ENCODE results near the gene CSK. TPM values are rescaled to one million over a fixed set of nuclear protein-coding genes. Genes with fewer than 3 reads are reported as not detected.

Gene CSK
- total RNA-seq, 3 donors from 2014 or later, result 368 to 412 (median 397) TPM

DNA sequence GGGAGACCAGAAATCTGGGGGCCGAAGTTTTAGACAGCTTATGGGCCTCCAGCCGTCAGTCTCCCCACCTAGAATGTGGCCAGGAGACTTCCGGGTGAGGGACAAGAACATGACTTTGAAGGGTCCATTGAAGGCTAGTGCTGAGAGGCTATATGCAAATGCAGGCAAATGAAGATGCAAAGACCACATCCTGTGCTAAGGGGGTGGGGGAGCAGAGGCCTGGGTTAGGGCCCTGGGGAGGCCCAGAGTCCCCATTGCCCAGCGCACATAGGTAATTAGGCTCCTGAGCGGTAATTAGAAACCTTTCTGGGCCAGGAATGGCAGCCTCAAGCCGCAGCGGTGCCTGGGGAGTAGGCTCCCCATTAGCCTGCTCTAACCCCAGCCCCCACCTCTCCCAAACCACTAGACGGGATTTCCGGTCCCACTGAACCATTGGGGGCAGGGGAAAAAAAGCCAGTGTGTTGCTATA, 6.8 kb downstream of the CSK start:
- peak overlapping the region; percentile 91 for H3K4me3 Mint-ChIP-seq
- no peaks in the 10 kb centered on the region for H3K9me3 Mint-ChIP-seq
- H3K4me1 Mint-ChIP-seq (ENCODE audit: low read depth), result peaks cover 90% of the 10 kb centered on the region
- no peaks in the 10 kb centered on the region for H3K27me3 Mint-ChIP-seq (ENCODE audit: low read depth)
- DNase-seq (no peak), ATAC-seq (no peak)
- peaks cover 25% of the 10 kb centered on the region for H3K36me3 Mint-ChIP-seq (ENCODE audit: insufficient read depth)

DNA sequence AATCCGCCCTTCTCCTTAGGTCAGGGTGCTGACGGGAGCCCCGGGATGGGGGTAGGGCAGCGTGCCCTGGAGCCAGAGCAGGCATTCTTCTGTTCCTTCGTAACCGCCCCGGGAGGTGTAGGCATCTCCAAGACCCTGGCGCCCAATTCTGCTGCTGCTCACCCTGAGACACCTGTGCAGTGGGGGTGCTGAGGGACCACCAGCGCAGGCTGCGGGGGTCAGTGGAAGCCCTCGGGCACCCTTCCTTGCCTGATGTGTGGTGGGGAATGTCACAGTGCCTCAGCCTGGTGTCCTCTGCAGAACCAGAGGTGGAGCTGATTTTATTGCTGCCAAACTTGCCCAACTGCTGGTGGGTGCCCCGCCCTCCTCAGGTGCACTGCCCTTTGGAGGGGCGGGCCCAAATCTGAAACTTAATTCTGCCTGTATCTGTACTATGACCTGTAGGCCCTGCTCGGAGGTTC, 7.3 kb downstream of the CSK start:
- no peaks in the 10 kb centered on the region for H3K9me3 Mint-ChIP-seq
- no peak for DNase-seq

DNA sequence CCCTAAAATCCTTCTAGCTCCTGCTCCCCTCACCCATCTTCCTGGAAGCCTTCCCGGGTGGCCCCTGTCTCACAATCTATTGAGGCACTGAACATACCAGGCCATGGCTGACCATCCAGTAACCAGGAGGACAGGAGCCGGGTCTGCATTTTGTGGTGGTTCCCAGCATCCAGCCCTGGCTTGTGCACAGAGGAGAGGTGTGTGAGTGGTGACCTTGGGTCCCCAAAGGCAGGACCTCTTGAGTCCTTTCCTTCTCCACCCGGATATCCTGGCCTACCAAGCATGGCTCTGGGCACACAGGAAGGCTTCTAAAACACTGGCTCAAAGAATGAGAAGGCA, 7.8 kb downstream of the CSK start:
- Mint-ChIP-seq H3K36me3 (ENCODE audit: insufficient read depth) (peaks cover 25% of the 10 kb centered on the region), H3K4me1 (ENCODE audit: low read depth) (peaks cover 90% of the 10 kb centered on the region), H3K9me3 (no peaks in the 10 kb centered on the region), H3K27me3 (ENCODE audit: low read depth) (no peaks in the 10 kb centered on the region), H3K4me3 (peak overlapping the region; percentile 91)
- no peak for ATAC-seq
- DNase-seq, result no peak

More for the DNA sequence above, 7.3 kb downstream of the CSK start:
- ATAC-seq, result no peak
- Mint-ChIP-seq H3K4me3 (peak overlapping the region; percentile 91), H3K4me1 (ENCODE audit: low read depth) (peaks cover 90% of the 10 kb centered on the region), H3K27me3 (ENCODE audit: low read depth) (no peaks in the 10 kb centered on the region), H3K36me3 (ENCODE audit: insufficient read depth) (peaks cover 25% of the 10 kb centered on the region)

DNA sequence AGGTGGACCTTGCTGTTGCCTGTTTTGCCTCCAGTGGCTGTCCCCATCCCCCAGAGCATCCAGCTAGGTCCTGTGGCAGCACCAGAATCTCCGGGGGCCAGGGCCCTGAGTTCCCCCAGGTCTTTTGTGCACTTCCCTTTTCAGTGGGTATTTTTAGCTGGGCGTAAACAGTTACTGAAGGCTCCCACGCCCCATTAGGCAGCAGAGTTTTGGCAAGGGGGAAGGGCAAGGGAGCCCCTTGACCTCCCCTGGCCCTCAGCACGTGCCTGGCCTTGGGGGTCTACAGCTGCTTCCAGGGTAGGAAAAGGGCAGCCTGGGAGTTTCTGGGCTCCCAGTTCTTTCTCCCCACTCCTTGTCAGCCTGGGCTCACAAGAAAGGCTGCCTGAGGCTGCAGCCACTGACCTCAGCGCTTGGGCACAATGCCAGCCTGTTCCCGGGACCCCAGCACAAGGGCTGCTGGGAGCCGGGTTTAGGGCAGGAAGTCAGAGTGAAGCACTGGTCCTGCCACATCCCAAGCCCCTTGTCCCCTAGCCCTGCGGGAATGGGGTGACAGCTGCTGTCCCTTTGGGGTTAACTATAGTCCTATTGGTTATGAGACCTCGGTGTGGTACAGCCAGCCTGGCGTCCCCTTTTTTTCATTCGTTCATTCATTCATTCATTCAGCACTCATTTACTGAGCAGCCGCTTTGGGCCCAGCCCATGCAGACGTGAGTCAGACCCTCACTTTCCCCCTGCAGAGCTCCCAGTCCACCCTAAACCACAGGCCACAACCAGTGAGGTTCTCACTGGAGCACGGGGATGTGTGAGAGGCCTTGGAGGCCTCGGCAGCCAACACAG, 8.4 kb downstream of the CSK start:
- peaks cover 25% of the 10 kb centered on the region for H3K36me3 Mint-ChIP-seq (ENCODE audit: insufficient read depth)
- DNase-seq, result no peak
- no peaks in the 10 kb centered on the region for H3K9me3 Mint-ChIP-seq
- no peaks in the 10 kb centered on the region for H3K27me3 Mint-ChIP-seq (ENCODE audit: low read depth)
- ATAC-seq, result peak; percentile 11
- peaks cover 90% of the 10 kb centered on the region for H3K4me1 Mint-ChIP-seq (ENCODE audit: low read depth)
- H3K4me3 Mint-ChIP-seq, result peak overlapping the region; percentile 91

DNA sequence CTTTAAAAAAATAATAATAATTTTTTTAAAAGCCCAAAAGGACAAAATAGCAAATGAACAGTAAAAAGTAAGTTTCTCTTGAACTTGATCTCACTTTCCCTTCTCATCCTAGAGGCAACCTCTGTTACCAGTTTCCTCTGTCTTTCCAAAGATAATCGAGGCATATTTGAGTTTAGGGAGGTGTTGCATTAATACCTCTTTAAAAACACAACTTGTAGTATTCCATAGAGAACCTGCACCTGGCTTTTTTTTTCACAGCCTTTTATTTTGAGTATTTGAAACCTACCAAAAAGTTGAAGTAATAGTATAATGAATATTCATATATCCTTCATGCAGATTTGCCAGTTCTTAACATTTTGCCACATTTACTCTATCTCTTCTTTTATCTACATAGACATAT, 9.1 kb downstream of the CSK start:
- H3K4me1 Mint-ChIP-seq (ENCODE audit: low read depth), result peaks cover 88% of the 10 kb centered on the region
- peak overlapping the region; percentile 66 for H3K4me3 Mint-ChIP-seq
- no peaks in the 10 kb centered on the region for H3K9me3 Mint-ChIP-seq
- DNase-seq (no peak), ATAC-seq (no peak)
- peaks cover 21% of the 10 kb centered on the region for H3K36me3 Mint-ChIP-seq (ENCODE audit: insufficient read depth)
- H3K27me3 Mint-ChIP-seq (ENCODE audit: low read depth), result no peaks in the 10 kb centered on the region

DNA sequence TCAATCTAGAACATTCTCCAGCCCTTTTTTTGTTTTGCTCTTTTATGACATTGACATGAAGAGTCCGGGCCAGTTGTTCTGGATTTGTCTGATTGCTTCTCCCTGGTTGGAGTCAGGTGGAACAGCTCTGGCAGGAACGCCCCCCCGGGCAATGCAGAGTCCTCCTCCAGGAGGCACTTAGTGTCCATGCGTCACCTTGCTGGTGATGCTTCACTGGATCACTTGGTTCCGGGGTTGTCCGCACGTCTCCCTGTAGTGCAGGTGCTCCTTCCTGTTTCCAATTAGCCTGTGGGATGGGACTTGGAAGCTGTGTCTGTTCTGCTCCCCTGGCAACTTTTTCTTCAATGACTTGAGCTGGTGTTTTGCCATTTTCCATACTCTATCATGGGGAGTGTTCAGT, 9.8 kb downstream of the CSK start:
- H3K4me1 Mint-ChIP-seq (ENCODE audit: low read depth), result peaks cover 90% of the 10 kb centered on the region
- H3K36me3 Mint-ChIP-seq (ENCODE audit: insufficient read depth), result peaks cover 23% of the 10 kb centered on the region
- H3K27me3 Mint-ChIP-seq (ENCODE audit: low read depth), result no peaks in the 10 kb centered on the region
- ATAC-seq, result no peak
- peak overlapping the region; percentile 66 for H3K4me3 Mint-ChIP-seq
- no peak for DNase-seq
- no peaks in the 10 kb centered on the region for H3K9me3 Mint-ChIP-seq

DNA sequence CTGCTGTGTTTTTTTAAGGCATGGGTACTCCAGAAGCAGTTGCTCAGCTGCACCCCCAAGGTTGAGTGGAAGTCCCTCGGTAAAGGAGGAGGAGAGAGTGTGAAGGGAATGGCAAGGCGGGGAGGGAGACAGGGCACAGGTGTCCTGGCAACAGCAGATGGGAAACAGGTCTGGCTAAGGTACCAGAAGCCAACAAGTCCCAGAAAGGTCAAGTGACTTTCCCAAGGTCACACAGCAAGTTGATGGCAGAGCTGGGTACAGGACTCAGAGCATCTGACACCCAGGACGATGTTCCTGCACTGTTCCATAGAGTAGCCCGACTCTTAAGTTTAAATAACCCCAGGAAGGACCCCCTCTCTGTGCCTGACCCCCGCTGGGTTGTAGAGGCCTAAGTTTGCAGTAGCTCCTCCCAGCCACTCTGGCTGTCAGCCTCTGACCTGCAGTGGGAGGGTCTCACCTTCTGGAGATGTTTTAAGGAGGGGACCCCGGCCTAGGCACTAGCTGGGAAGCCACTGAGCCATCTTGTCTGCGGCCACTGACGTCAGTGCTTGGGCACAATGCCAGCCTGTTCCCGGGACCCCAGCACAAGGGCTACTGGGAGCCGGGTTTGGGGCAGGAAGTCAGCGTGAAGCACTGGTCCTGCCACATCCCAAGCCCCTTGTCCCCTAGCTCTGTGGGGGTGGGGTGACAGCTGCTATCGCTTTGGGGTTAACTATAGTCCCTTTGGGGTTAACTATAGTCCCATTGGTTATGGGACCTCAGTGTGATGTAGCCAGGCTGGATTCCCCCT, 10.5 kb downstream of the CSK start:
- no peaks in the 10 kb centered on the region for H3K9me3 Mint-ChIP-seq
- no peak for DNase-seq
- peaks cover 85% of the 10 kb centered on the region for H3K4me1 Mint-ChIP-seq (ENCODE audit: low read depth)
- peaks cover 23% of the 10 kb centered on the region for H3K36me3 Mint-ChIP-seq (ENCODE audit: insufficient read depth)
- no peak for ATAC-seq
- H3K4me3 Mint-ChIP-seq, result peak overlapping the region; percentile 66
- no peaks in the 10 kb centered on the region for H3K27me3 Mint-ChIP-seq (ENCODE audit: low read depth)

DNA sequence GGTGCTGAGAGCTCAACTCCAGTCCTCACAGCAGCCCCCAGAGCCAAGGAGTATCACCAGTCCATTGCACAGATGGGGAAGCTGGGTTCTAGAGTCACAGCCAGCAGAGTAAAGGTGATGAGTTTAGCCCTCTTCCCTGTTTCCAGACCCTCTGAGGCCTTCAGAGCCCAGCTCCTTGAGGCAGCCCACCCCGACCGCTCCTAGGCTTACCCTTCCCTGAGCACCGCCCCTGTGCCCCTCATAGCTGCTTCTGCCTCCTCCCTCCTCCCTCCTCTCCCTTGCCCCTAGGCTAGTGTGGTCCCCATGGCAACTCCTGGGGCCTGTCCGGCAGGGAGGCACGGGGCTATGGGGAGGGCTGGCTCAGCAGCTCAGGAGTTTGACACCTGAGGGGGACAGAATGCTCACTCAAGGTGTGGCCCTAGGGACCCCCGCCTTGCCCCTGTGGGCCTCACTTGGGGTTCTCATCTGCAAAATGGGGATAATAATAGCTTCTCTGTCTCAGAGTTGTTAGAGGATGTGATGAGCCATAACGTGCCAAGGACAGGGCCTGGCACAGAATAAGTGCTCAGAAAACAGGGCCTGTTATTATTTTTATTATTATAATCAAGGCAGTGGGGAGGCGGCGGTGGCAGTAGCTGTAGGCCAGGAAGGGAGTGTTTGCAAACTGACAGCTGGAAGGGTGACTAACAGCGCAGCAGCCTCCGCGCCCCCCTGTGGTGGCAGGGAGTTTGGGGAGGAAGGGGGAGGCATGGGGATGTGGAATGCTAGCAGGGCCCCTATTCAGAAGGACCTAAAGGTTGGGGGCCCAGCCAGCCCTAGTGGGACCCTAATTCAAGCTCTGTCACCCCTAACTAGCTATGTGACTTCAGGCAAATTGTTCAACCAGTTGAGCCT, 11.5 kb downstream of the CSK start:
- Mint-ChIP-seq H3K9me3 (no peaks in the 10 kb centered on the region), H3K4me3 (no peak overlapping the region), H3K4me1 (ENCODE audit: low read depth) (peaks cover 85% of the 10 kb centered on the region), H3K27me3 (ENCODE audit: low read depth) (no peaks in the 10 kb centered on the region), H3K36me3 (ENCODE audit: insufficient read depth) (peaks cover 27% of the 10 kb centered on the region)
- peak; percentile 45 for ATAC-seq
- peak; percentile 74 for DNase-seq

DNA sequence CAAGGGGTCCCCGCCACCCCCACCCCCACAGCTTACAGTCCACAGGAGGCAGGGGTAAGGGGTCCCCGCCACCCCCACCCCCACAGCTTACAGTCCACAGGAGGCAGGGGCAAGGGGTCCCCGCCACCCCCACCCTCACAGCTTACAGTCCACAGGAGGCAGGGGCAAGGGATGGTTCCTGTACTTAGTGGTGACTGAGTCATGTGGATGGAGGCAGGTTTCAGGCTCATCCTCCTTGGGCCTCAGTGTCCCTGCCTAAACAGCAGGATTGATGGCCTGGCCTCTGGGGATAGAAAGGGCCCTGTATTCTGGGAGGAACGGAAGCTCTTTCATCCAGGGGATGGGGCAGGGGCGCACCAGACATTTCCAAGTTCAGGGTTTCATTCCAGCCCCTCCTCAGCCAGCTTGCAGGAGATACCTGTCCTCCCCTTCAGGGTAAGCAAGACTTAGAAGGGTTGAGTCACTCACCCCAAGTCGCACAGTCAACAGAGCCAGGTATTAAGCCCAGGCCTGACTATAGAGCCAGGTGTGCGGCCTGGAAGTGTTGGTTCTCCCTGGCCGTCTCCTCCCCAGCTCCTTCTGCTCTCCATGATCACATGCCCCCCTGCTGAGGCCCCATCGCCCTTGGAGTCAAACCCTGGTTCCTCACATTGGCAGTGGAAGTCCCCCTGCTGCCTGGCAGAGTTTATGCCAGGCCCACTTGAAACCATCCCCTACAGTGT, 12.5 kb downstream of the CSK start:
- DNase-seq (no peak), ATAC-seq (peak; percentile 24 to 34)
- no peaks in the 10 kb centered on the region for H3K9me3 Mint-ChIP-seq
- H3K4me3 Mint-ChIP-seq, result peak overlapping the region; percentile 33
- H3K27me3 Mint-ChIP-seq (ENCODE audit: low read depth), result no peaks in the 10 kb centered on the region
- H3K4me1 Mint-ChIP-seq (ENCODE audit: low read depth), result peaks cover 84% of the 10 kb centered on the region
- H3K36me3 Mint-ChIP-seq (ENCODE audit: insufficient read depth), result peaks cover 27% of the 10 kb centered on the region

DNA sequence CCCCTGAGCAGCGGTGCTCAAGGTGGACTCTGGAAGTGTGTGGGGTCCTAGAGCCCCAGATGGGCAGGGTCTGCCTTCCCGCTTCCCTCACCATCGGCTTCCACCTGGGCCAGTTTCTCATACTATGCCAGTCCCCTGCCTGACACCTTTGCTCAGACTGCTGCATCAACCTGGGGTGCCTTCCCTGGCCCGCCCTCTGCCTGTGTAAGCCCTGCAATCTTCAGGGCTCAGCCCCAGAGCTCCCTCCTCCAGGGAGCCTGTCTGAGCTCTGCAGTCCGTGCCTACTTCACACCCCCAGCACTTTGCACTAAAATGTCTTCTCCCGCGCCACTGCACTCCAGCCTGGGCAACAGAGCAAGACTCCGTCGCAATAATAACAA, 13.1 kb downstream of the CSK start:
- peaks cover 25% of the 10 kb centered on the region for H3K36me3 Mint-ChIP-seq (ENCODE audit: insufficient read depth)
- H3K9me3 Mint-ChIP-seq, result no peaks in the 10 kb centered on the region
- DNase-seq (no peak), ATAC-seq (no peak)
- peaks cover 84% of the 10 kb centered on the region for H3K4me1 Mint-ChIP-seq (ENCODE audit: low read depth)
- peak overlapping the region; percentile 33 for H3K4me3 Mint-ChIP-seq
- H3K27me3 Mint-ChIP-seq (ENCODE audit: low read depth), result no peaks in the 10 kb centered on the region

DNA sequence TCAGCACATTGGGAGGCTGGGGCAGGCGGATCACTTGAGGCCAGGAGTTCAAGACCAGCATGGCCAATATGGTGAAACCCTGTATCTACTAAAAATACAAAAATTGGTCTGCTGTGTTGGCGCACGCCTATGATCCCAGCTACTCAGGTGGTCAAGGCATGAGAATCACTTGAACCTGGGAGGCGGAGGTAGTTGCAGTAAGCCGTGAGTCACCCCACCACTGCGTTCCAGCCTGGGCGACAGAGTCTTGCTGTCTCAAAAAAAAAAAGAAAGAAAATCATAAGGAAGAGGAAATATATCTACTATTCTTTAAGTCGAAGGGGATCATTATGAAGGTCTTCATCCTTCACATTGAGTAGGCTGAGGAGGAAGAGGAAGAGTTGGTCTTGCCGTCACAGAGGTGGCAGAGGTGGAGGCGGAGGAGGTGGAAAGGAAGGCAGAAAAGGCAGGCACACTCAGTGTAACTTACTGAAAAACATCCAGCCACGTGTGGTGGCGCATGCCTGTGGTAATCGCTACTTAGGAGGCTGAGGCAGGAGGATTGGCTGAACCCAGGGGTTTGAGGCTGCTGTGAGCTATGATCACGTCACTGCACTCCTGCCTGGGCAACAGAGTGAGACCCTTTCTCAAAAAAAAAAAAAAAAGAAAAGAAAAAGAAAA, 14.2 kb downstream of the CSK start:
- DNase-seq (peak; percentile 42), ATAC-seq (peak; percentile 24 to 29)
- Mint-ChIP-seq H3K36me3 (ENCODE audit: insufficient read depth) (peaks cover 23% of the 10 kb centered on the region), H3K4me1 (ENCODE audit: low read depth) (peaks cover 80% of the 10 kb centered on the region), H3K27me3 (ENCODE audit: low read depth) (no peaks in the 10 kb centered on the region), H3K4me3 (peak overlapping the region; percentile 17), H3K9me3 (no peaks in the 10 kb centered on the region)

DNA sequence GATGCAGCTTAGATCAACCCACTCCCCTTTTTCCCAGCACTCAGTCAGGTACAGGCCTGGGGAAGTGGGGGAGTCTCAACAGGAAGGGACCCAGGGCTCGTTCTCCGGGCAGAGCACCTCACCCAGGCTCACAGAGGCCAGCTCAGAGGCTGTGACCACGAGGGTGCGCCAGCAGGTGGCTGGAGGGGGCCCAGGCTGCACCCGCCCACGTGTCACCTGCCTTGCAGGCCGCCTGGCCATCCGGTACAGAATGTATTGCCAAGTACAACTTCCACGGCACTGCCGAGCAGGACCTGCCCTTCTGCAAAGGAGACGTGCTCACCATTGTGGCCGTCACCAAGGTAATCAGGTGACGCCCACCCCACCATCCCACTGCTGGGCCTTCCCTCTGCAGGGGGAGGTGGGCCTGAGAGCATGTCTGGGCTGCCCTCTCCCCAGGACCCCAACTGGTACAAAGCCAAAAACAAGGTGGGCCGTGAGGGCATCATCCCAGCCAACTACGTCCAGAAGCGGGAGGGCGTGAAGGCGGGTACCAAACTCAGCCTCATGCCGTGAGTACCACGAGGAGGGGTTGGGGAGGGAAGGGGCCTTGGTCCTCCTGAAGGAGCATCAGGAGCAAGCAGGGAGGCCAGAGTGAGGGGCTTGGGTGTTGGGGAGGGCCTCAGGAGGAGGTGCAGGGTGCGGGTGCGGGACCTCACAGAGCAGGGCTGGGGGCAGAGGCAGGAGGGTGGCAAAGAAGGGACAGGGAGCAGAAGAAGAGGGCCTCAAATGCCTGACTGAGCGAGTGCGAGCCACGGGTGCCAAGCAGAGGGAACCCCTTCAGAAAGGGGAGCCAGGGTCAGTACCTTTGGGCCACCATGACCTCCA, 16.7 kb downstream of the CSK start:
- DNase-seq (no peak), ATAC-seq (no peak)
- peaks cover 21% of the 10 kb centered on the region for H3K36me3 Mint-ChIP-seq (ENCODE audit: insufficient read depth)
- peaks cover 55% of the 10 kb centered on the region for H3K4me1 Mint-ChIP-seq (ENCODE audit: low read depth)
- H3K4me3 Mint-ChIP-seq, result no peak overlapping the region
- H3K27me3 Mint-ChIP-seq (ENCODE audit: low read depth), result no peaks in the 10 kb centered on the region
- no peaks in the 10 kb centered on the region for H3K9me3 Mint-ChIP-seq

Data from activated T-cell treated with anti-CD3 and anti-CD28 coated beads, Interleukin-2, amount 50 U/mL, for 4 hours (primary cell).